ENCODE data around the gene DIAPH2. TPM values are rescaled to one million over a fixed set of nuclear protein-coding genes. Genes with fewer than 3 reads are reported as not detected.

The DIAPH2 gene
- polyA plus RNA-seq, 1 experiment: 3.1 TPM

- no peak for TF ChIP-seq CTCF (IDR thresholded peaks at IDR 0.05; ENCODE audit: insufficient read depth, low read depth, low read length)
- Histone ChIP-seq H3K27me3 (ENCODE audit: control insufficient read depth, insufficient read depth, low read length) (no peaks in the 10 kb centered on the region), H3K36me3 (ENCODE audit: control insufficient read depth, insufficient read depth, low read length) (no peaks in the 10 kb centered on the region), H3K4me3 (ENCODE audit: low read depth, low read length) (no peak overlapping the region)
- ChIA-PET CTCF (no interaction called here), POLR2A (no interaction called here)
- DNase-seq (ENCODE audit: low read depth): no peak
Observed at GRCh38 chrX:97481228-97481627, 796.6 kb downstream of the DIAPH2 start.

- DNase-seq (ENCODE audit: low read depth): no peak
Observed at GRCh38 chrX:97482666-97483300, 798.1 kb downstream of the DIAPH2 start.

GRCh38 chrX:97490656-97491055, 806.0 kb downstream of the DIAPH2 start:
- Histone ChIP-seq H3K36me3 (ENCODE audit: control insufficient read depth, insufficient read depth, low read length) (no peaks in the 10 kb centered on the region), H3K27me3 (ENCODE audit: control insufficient read depth, insufficient read depth, low read length) (no peaks in the 10 kb centered on the region), H3K4me3 (ENCODE audit: low read depth, low read length) (no peak overlapping the region)
- no peak for DNase-seq (ENCODE audit: low read depth)
- no peak for TF ChIP-seq CTCF (IDR thresholded peaks at IDR 0.05; ENCODE audit: insufficient read depth, low read depth, low read length)
- ChIA-PET CTCF (no interaction called here), POLR2A (no interaction called here)

More at GRCh38 chrX:97482666-97483300, 798.1 kb downstream of the DIAPH2 start:
- TF ChIP-seq CTCF (IDR thresholded peaks at IDR 0.05; ENCODE audit: insufficient read depth, low read depth, low read length): no peak
- Histone ChIP-seq H3K4me3 (ENCODE audit: low read depth, low read length) (no peak overlapping the region), H3K36me3 (ENCODE audit: control insufficient read depth, insufficient read depth, low read length) (no peaks in the 10 kb centered on the region), H3K27me3 (ENCODE audit: control insufficient read depth, insufficient read depth, low read length) (no peaks in the 10 kb centered on the region)
- POLR2A ChIA-PET: no interaction called here
- CTCF ChIA-PET: interaction anchor here (0.7 kb wide), 1 partner anchor 771 kb away, joined by 3 read pairs; no protein-coding TSS in a partner anchor

GRCh38 chrX:97494756-97495372, 810.2 kb downstream of the DIAPH2 start:
- H3K36me3 ChIP-seq (ENCODE audit: control insufficient read depth, insufficient read depth, low read length): no peaks in the 10 kb centered on the region
- no peaks in the 10 kb centered on the region for H3K27me3 ChIP-seq (ENCODE audit: control insufficient read depth, insufficient read depth, low read length)
- POLR2A ChIA-PET: no interaction called here
- H3K4me3 ChIP-seq (ENCODE audit: low read depth, low read length): no peak overlapping the region
- DNase-seq (ENCODE audit: low read depth): no peak
- CTCF ChIA-PET: interaction anchor here (0.7 kb wide), 1 partner anchor 11 kb away, joined by 4 read pairs; no protein-coding TSS in a partner anchor
- no peak for TF ChIP-seq CTCF (IDR thresholded peaks at IDR 0.05; ENCODE audit: insufficient read depth, low read depth, low read length)

- DNase-seq (ENCODE audit: low read depth): no peak
- POLR2A ChIA-PET: no interaction called here
- CTCF ChIA-PET: no interaction called here
Observed at GRCh38 chrX:97498093-97498492, 813.5 kb downstream of the DIAPH2 start.

More at GRCh38 chrX:97498093-97498492, 813.5 kb downstream of the DIAPH2 start:
- no peaks in the 10 kb centered on the region for H3K27me3 ChIP-seq (ENCODE audit: control insufficient read depth, insufficient read depth, low read length)
- H3K36me3 ChIP-seq (ENCODE audit: control insufficient read depth, insufficient read depth, low read length): no peaks in the 10 kb centered on the region
- no peak overlapping the region for H3K4me3 ChIP-seq (ENCODE audit: low read depth, low read length)
- TF ChIP-seq CTCF (IDR thresholded peaks at IDR 0.05; ENCODE audit: insufficient read depth, low read depth, low read length): no peak
